HG03432 (cell line): ENCODE results near the gene DHDDS.
"Not testable (repeated sequence)": the region's sequence is repeated elsewhere in the genome, so short reads cannot be mapped to it uniquely, and the experiment has no call there.

Experiments
- ATAC-seq: cut with Tn5 transposase; IDR thresholded peaks from one replicate; pipeline ENCODE4 v1.9.1; 2021; ENCODE audit warnings: mild to moderate bottlenecking, moderate library complexity; ENCODE audit not compliant: unreplicated experiment

Gene DHDDS

DNA sequence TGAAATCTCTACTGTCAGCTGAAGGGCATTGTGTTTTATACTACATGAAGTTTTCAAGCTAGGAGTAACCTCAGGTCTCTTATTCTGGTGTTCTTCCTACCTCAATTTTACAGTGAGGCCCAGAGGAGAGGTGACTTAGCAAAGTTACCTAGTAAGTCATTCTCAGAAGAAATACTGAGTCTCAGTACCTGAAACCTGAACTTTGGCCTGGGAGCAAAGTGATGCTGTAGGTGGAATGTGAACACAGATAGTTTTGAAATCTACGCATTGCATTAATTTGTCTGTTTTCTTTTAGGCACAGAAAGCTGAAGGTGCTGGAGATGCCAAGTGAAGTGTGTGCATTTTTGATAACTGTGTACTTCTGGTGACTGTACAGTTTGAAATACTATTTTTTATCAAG is 42.7 kb downstream of the DHDDS start:
- ATAC-seq = no peak

DNA sequence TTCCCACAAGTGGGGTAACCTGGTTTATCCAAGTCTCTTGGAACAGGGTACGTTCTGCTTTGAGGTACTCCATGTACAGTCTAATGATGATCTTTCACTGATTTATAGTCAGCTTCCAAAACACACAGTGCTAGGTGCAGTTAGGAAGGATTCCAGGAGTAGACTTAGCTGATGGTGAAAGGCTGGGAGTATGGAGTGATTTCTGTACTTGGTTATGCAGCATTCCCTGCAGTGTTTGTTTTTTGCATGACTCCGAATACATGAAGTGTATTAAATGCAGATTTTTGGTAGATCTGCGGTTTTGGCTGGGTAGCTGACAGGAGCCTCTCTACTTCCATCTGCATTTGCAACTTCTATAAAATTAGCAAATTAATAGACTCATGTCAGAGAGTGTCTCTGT is 43.9 kb downstream of the DHDDS start:
- no peak for ATAC-seq

DNA sequence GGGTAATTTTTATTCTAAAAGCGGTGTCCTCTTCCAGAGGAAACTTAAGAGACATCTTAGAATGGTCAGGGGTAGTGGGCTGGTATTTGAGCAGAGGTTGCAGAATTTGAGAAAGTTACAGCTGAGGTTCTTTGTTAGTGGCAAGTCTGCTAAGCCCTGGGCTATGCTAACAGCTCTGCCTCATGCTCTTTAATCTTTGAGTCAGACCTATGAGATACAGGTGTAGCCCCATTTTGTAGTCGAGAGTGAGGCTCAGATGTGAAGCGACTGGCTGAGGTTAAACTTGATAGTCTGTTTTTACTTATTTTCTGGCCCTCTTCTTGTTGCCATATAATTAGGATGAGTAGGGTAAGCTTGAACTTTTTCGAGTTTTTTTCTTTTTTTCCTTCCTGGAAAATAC is 44.8 kb downstream of the DHDDS start:
- ATAC-seq = no peak

DNA sequence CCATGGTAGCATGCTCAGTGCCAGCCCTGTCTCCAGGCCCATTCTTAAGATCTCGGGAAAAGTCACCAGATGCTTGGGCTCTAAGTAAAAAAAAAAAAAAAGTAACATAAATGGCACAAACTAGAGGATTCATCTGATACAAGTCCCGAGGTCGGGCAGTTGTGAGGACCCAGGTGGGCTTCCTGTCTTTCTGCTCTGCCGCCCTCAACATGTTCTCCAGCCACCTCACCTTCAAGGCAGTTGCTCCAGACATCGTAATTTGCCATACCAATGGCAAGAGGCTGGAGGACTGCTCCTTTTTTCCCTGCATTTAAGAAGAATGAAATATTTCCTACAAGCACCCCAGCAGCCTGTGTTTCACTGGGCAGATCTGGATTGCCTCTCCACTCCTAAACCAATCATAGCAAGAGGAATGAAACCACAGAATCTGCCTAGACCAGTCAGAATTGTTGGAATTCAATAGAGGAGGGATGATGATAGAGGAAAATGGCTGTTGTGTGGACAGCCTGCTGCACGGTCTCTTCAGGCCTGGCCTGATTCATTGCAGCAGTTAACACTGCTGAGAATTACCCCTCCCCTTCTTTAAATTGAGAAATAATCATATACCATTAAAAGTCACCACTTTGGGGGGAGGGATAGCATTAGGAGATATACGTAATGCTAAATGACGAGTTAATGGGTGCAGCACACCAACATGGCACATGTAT is 45.5 kb downstream of the DHDDS start:
- no peak for ATAC-seq

DNA sequence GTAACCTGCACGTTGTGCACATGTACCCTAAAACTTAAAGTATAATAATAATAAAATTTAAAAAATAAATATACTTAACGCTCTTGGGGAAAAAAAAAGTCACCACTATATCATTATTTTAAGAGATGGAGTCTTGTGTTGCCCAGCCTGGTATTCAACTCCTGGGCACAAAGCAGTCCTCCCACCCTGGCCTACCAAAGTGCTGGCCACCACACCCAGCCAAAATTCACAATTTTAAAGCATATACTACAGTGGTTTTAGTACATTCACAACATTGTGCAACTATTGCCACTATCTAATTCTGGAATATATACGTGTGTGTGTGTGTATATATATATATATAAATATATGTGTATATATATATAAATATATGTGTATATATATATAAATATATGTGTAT is 46.0 kb downstream of the DHDDS start:
- no peak for ATAC-seq

DNA sequence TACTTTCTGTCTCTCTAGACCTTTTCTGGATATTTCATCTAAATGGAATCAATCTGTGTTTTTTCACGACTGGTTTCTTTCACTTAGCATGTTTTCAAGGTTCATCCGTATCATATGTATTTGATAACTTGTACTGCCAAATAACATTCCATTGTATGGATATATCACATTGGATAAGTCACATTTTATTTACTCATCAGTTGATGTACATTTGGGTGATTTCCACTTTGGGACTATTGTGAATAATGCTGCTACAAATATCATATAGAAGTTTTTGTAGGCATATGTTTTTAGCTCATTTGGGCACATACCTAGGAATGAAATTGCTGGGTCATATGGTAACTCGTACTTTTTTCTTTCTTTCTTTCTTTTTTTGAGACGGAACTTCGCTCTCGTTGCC is 46.9 kb downstream of the DHDDS start:
- no peak for ATAC-seq

DNA sequence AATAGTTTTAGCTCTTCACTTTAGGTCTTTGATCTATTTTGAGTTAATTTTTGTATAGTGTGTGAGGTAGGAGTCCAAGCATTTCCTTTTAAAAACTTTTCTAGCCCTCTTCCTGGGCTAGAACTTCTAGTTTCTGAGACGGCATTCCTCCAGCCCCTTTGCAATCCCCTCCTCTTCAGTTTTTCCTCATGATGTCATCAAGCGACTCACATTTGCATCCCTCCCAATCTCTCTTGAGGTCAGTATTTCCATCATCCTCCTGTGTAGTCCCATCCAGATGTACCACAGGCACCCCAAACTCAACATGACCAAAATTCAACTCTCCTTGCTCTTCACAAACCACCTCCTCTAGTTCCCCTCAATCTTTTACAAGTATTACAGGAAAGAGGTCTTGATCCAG is 50.8 kb downstream of the DHDDS start:
- no peak for ATAC-seq

DNA sequence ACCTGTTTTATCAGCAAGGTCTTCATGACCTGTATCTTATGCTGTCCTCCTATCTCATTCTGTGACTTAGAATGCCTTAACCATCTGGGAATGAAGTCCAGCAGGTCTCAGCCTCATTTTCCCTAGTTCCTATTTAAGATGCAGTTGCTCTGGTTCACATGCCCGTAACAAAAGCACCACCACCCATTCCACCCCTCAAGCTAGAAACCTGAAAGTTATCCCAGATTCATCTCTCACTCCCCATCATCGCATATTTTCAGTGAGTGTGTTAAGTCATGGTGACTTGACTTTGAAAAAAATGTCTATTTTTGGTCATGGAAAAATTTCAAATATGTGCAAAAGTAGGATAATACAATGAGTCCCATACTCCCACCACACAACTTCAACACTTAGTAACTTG is 51.9 kb downstream of the DHDDS start:
- ATAC-seq = no peak

DNA sequence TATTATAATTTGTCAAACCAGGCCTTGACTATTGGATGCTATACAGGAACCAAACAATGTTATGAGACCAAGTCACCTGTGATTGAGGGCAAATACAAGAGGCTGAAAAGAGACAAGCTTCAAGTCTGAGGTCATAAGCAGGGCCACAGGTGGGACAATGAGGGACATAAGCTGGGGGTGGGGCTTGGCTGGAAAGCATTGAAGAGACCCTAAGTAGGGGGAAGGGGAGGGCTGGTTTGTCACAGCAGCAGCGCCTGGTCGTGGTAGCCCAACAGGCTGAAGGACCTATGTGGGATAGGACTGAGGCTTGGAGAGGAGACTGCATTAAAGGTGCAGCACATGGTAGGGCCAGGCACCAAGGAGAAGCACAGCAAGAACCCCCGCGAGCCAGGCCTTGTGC is 58.0 kb downstream of the DHDDS start:
- ATAC-seq = no peak

DNA sequence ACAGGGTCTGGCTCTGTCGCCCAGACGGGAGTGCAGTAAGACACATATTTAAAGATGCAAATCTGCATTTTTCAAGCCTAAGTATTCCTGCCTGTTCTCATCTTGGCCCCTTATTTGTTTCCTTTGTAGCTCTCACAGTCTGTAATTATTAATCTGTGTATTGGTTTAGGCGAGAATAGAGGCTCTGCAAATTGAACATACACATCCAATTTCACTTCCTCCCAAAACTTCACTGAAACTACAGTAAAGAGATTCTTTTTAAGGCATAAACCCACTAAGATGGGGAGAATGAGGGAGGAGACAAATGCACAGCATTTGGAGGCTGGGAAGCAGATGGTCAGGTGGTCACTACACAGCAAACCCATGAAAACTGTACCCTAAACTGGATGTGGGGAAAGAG is 61.1 kb downstream of the DHDDS start:
- ATAC-seq = no peak

DNA sequence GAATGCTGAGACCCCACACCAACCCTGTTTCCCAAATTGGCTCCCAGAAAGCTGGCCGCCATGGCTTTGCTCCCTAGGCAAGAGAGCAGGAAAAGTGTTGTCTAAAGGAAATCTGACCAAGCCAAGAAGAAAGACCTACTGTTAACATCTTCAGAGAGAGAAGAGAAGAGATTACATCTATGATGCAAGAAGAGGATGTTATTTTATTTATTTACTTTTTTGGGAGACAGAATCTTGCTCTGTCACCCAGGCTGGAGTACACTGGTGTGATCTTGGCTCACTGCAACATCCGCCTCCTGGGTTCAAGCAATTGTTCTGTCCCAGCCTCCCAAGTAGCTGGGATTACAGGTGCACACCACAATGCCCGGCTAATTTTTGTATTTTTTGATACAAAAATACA is 61.8 kb downstream of the DHDDS start:
- ATAC-seq = no peak

DNA sequence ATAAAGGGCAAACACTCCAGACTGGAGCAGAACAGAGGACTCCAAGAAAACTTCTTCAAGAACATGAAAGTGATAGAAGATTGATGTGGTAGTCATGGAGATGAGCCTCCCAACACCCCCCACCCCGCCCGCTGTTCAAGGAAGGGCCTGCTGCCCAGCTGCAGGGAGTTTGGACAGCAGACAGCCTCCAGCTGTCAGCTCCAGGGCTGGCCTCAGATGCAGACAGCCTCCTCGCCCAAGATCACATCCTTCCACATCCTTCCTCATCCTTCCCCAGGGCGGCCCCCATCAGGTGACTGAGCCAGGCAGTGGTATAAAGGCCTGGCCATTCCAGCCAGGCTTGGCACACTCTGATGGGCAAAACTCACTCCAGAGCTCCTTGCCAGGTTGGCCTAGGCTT is 64.7 kb downstream of the DHDDS start:
- no peak for ATAC-seq

DNA sequence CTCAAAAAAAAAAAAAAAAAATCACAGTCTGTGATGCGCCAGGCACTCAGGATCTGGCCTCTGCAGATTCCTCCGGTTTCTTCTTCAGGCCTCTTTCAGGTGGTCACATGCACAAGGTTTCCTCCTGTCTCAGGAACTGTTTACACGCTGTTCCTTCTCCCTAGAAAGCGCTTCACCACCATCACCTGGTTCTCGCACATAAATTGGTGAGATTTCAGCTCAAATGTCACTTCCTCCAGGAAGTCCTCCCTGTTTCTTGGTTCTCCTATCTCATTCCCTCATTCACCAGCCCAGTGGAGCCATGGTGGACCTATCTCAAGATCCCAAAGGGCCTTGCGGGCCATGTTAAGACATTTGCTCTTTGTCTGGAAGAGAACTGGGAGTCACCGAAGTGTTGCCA is 66.8 kb downstream of the DHDDS start:
- ATAC-seq = no peak

DNA sequence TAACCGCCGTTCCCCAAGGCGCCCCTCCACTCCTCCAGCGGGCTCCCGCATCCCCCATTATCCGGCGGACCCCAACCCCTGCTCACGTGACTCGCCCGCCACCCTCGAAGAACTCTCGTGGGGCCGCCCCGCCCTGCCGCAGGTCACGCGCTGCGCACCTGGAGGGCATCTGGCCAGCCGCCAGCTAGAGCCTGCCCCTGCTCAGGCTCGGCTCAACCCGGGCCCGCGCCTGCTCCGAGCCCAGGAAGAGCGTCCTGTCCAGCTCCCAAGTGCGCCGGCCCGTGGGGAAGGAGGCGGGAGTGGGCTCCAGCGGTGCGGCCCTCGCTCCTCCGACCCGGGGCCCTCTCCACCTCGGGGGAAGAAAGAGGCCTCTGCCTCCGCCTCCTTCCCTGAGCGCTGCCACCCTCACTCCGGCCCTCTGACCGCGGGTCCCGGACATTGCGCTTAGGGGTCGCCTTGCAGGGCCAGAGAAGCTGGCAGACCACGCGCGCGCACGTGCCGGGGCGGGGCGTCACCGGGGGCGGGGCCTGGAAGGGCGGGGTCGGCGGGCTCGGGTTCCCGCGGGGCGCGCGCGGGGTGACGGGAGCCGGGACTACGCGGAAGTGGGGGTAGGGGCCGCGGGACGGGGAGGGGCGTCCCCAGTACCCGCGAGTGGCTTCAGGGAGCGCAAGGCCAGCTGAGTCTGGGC is 68.5 kb downstream of the DHDDS start:
- ATAC-seq = peak; percentile 69

DNA sequence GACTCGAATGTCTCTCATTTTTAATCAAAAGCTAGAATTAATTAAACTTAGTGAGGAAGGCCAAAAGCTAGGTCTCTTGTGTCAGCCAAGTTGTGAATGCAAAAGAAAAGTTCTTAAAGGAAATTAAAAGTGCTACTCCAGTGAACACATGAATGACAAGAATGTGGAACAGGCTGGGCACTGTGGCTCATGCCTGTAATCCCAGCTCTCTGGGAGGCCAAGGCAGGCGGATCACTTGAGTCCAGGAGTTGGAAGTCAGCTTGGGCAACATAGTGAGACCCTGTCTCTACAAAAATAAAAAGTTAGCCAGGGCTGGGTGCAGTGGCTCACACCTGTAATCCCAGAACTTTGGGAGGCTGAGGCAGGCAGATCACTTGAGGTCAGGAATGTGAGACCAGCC is 78.6 kb downstream of the DHDDS start:
- ATAC-seq = not testable (repeated sequence)

DNA sequence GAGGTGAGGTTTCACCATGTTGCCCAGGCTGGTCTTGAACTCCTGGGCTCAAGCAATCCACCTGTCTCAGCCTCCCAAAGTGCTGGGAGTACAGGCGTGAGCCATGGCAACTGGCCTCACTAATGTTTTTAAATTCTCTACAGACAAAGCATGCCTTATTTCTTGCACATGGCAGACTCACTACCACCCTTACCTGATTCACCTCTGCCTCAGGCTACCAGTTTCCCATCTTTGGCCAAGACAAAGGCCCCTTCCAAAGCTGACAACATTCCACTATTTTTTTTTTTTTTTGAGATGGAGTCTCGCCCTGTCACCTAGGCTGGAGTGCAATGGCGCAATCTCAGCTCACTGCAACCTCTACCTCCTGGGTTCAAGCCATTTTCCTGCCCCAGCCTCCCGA is 83.7 kb downstream of the DHDDS start:
- not testable (repeated sequence) for ATAC-seq

DNA sequence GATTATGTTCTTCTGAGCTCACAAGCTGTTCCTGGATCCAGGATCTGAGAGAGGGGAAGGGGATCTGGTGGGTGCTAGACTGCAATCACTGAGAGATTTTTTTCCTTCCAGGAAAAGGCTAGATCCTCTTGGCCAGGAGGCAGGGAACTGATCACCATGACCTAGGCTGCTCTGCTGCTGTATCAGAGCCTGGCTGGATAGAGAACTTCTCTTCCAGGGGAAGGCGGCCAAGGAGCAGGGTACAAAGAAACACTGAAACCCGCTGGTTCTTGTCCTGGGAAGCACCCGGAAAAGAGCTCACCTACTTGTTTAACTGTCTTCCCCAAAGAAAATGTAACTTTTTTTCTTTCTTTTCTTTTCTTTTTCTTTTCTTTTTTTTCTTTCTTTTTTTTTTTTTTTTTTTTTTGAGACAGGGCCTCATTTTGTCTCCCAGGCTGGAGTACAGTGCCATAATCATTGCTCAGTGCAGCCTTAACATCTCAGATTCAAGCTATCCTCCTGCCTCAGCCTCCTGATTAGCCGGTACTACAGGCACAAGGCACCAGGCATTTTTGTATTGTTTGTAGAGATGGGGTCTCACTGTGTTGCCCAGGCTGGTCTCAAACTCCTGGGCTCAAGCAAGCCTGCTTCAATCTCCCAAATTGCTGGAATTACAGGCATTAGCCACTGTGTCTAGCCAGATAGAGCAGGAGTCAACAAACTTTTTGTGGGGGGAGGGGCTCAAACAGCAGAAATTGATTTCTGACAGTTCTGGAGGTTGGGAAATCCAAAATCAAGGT is 85.1 kb downstream of the DHDDS start:
- ATAC-seq = no peak

DNA sequence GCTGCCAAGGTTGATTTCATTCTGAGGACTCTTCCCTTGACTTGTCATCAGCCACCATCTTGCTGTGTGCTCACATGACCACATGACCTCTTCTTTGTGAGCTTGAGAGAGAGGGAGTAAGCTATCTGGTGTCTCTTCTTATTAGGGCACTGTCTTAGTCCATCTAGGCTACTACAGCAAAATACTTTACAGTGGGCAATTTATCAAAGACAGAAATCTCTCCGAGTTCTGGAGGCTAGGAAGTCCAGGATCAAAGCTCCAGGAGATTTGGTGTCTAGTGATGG is 85.6 kb downstream of the DHDDS start:
- ATAC-seq = no peak

DNA sequence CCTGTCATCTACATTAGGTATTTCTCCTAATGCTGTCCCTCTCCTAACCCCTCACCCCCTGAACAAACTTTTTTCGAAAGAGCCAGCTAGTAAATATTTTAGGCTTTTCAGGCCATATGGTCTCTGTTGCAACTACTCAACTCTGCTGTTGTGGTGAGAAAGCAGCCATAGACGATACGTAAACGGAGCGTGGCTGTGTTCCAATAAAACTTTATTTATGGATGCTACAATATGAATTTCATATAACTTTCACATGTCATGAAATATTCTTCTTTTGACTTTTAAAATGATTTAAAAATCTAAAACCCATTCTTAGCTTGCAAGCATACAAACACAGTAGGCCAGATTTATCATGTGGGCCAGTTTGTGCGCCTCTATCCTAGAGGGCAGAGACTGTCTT is 86.2 kb downstream of the DHDDS start:
- ATAC-seq = no peak

DNA sequence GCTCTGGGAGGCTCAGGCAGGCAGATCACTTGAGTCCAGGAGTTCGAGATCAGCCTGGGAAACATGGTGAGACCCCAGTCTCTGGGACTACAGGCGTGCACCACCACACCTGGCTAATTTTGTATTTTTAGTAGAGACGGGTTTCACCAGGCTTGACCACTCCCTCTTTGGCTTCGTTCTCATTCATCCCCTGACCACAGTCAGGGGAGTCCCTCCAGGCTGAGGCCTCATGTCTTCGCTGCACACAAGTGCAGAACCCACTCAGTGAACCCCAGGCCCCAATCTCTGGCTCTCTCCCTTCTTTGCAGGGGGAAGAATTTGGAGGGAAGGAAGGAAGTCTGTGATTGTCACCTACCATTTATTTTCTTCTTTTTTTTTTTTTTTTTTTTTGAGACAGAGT is 88.2 kb downstream of the DHDDS start:
- ATAC-seq = no peak
